HepG2 (cell line): Measurements from ENCODE around the gene SLC1A3.

Experiments
- ETV6 ChIP-seq: sonication (generic); formaldehyde crosslinking; conservative IDR thresholded peaks from 2 replicates; pipeline ENCODE4 v1.4.0; 2020; ENCODE audit warnings: missing genetic modification reagents
- EZH2 ChIP-seq: conservative IDR thresholded peaks from 2 replicates; pipeline ENCODE4 v1.6.1; 2012; ENCODE audit warnings: mild to moderate bottlenecking, low read depth, low read length, moderate library complexity
- JUNB ChIP-seq: sonication (generic); formaldehyde crosslinking; IDR thresholded peaks from 2 replicates; pipeline ENCODE4 v1.8.0; 2022; ENCODE audit warnings: missing genetic modification reagents, mild to moderate bottlenecking, borderline replicate concordance
- POLR2AphosphoS5 ChIP-seq: IDR thresholded peaks from 2 replicates; pipeline ENCODE4 v1.6.1; 2012; ENCODE audit warnings: low read depth, low read length
- REL ChIP-seq: sonication (generic); formaldehyde crosslinking; conservative IDR thresholded peaks from 2 replicates; pipeline ENCODE4 v1.8.0; 2022; ENCODE audit warnings: mild to moderate bottlenecking, missing genetic modification reagents, moderate library complexity
- TBP ChIP-seq: sonication (generic); formaldehyde crosslinking; IDR thresholded peaks from 2 replicates; pipeline ENCODE4 v1.5.0; 2020; ENCODE audit warnings: missing genetic modification reagents
- ZNF207 ChIP-seq: fragments of 450-650 bp; IDR thresholded peaks from 2 replicates; pipeline ENCODE4 v1.6.1; 2016; ENCODE audit warnings: antibody characterized with exemption, borderline replicate concordance
- ZNF24 ChIP-seq: fragments of 450-650 bp; IDR thresholded peaks from 2 replicates; pipeline ENCODE4 v1.6.1; 2017; ENCODE audit warnings: antibody characterized with exemption, mild to moderate bottlenecking
- ZNF34 ChIP-seq: sonication (generic); formaldehyde crosslinking; IDR thresholded peaks from 2 replicates; pipeline ENCODE4 v1.4.0; 2020; ENCODE audit warnings: mild to moderate bottlenecking, missing genetic modification reagents, borderline replicate concordance
- TF ChIP-seq, protein P1 (sequence below), 2 experiments: IDR thresholded peaks; 2 replicates each; pipeline ENCODE4 v1.6.1; 2011 to 2012; ENCODE audit warnings: low read length in 2 of 2, borderline replicate concordance in 1 of 2, low read depth in 1 of 2, mild to moderate bottlenecking in 1 of 2, moderate library complexity in 1 of 2
- TF ChIP-seq, protein P2 (sequence below): sonication (generic); formaldehyde crosslinking; IDR thresholded peaks from 2 replicates; pipeline ENCODE4 v1.8.0; 2023; ENCODE audit warnings: mild to moderate bottlenecking, missing genetic modification reagents
- TF ChIP-seq, protein P3 (sequence below): sonication (generic); formaldehyde crosslinking; IDR thresholded peaks from 2 replicates; pipeline ENCODE4 v1.5.0; 2020; ENCODE audit warnings: mild to moderate bottlenecking, missing genetic modification reagents

DNA sequence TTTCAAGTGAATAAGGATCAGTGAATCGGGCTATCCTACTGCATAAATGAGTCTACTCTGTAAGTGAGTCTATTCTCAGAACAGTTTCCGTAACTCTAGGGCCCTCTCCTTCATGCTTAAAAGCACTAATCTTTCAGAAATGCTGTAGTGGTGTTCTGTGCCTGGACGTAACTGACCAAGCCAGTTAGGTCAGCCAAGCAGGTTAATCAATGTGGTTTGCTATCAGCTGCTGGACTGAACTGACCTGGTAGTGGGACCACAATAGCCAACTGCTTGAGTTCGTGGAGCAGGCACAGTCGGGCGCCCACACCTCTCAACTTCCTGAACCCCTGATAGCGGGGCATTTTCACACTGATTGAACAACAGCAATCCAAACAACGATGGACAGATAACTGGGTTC, 6.8 kb downstream of the SLC1A3 start:
- TF ChIP-seq, protein P1, sequence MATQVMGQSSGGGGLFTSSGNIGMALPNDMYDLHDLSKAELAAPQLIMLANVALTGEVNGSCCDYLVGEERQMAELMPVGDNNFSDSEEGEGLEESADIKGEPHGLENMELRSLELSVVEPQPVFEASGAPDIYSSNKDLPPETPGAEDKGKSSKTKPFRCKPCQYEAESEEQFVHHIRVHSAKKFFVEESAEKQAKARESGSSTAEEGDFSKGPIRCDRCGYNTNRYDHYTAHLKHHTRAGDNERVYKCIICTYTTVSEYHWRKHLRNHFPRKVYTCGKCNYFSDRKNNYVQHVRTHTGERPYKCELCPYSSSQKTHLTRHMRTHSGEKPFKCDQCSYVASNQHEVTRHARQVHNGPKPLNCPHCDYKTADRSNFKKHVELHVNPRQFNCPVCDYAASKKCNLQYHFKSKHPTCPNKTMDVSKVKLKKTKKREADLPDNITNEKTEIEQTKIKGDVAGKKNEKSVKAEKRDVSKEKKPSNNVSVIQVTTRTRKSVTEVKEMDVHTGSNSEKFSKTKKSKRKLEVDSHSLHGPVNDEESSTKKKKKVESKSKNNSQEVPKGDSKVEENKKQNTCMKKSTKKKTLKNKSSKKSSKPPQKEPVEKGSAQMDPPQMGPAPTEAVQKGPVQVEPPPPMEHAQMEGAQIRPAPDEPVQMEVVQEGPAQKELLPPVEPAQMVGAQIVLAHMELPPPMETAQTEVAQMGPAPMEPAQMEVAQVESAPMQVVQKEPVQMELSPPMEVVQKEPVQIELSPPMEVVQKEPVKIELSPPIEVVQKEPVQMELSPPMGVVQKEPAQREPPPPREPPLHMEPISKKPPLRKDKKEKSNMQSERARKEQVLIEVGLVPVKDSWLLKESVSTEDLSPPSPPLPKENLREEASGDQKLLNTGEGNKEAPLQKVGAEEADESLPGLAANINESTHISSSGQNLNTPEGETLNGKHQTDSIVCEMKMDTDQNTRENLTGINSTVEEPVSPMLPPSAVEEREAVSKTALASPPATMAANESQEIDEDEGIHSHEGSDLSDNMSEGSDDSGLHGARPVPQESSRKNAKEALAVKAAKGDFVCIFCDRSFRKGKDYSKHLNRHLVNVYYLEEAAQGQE (IDR thresholded peaks at IDR 0.05; ENCODE audit: borderline replicate concordance in 1 of 2, low read depth in 1 of 2, low read length in 2 of 2), result no peak
- TF ChIP-seq, protein P2, sequence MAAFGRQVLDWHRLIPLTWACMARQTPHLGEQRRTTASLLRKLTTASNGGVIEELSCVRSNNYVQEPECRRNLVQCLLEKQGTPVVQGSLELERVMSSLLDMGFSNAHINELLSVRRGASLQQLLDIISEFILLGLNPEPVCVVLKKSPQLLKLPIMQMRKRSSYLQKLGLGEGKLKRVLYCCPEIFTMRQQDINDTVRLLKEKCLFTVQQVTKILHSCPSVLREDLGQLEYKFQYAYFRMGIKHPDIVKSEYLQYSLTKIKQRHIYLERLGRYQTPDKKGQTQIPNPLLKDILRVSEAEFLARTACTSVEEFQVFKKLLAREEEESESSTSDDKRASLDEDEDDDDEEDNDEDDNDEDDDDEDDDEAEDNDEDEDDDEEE (CRISPR knock-in tag), result no peak
- no peak for TF ChIP-seq ZNF34
- TF ChIP-seq REL (CRISPR knock-in tag), result no peak
- TF ChIP-seq, protein P3, sequence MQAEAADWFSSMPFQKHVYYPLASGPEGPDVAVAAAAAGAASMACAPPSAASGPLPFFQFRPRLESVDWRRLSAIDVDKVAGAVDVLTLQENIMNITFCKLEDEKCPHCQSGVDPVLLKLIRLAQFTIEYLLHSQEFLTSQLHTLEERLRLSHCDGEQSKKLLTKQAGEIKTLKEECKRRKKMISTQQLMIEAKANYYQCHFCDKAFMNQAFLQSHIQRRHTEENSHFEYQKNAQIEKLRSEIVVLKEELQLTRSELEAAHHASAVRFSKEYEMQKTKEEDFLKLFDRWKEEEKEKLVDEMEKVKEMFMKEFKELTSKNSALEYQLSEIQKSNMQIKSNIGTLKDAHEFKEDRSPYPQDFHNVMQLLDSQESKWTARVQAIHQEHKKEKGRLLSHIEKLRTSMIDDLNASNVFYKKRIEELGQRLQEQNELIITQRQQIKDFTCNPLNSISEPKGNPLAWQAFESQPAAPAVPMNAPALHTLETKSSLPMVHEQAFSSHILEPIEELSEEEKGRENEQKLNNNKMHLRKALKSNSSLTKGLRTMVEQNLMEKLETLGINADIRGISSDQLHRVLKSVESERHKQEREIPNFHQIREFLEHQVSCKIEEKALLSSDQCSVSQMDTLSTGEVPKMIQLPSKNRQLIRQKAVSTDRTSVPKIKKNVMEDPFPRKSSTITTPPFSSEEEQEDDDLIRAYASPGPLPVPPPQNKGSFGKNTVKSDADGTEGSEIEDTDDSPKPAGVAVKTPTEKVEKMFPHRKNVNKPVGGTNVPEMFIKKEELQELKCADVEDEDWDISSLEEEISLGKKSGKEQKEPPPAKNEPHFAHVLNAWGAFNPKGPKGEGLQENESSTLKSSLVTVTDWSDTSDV (CRISPR knock-in tag), result no peak
- TF ChIP-seq POLR2AphosphoS5, result no peak
- TF ChIP-seq EZH2, result no peak
- no peak for TF ChIP-seq ZNF24
- TF ChIP-seq JUNB, result no peak
- no peak for TF ChIP-seq ETV6 (CRISPR knock-in tag)
- TF ChIP-seq ZNF207, result no peak
- no peak for TF ChIP-seq TBP (CRISPR knock-in tag)
